PC-3 (cell line): ENCODE data around the gene DERA. TPM values are rescaled to one million over a fixed set of nuclear protein-coding genes. Genes with fewer than 3 reads are reported as not detected.

ENCODE experiments used
- ATAC-seq: fragments of 200-7000 bp; cut with Tn5 transposase; 2 replicates; pipeline ENCODE4 v1.9.1; 2020; ENCODE audit warnings: mild to moderate bottlenecking, moderate library complexity
- BruUV-seq: library from RNA; stranded (reverse); fragments of 400-500 nt; replicated peaks from 2 replicates; lab custom pipeline; 2021; lab: Mats Ljungman, UMichigan
- CTCF ChIA-PET: fragments of 300-600 bp; sonication (Branson Sonifier 250); formaldehyde crosslinking; loops from one replicate; lab custom pipeline; 2022; ENCODE audit warnings: antibody characterized with exemption; lab: Charles Lee
- POLR2A ChIA-PET: fragments of 300-600 bp; sonication (Branson Sonifier 250); formaldehyde crosslinking; loops from one replicate; lab custom pipeline; 2022; ENCODE audit warnings: antibody characterized with exemption; ENCODE audit not compliant: unreplicated experiment; lab: Charles Lee
- DNase-seq: peaks from one replicate; pipeline ENCODE4 v3.0.0-alpha.2; 2015
- H2AFZ ChIP-seq: fragments of 300-600 bp; sonication (generic); 2 replicates; pipeline ENCODE4 v1.6.0; 2016; ENCODE audit warnings: antibody characterized with exemption, low read length
- H3F3A ChIP-seq: fragments of 300-600 bp; sonication (generic); one replicate; pipeline ENCODE4 v1.6.0; 2017; ENCODE audit warnings: antibody characterized with exemption, low read length, control low read depth, mild to moderate bottlenecking; ENCODE audit not compliant: unreplicated experiment
- H3K27ac ChIP-seq: fragments of 300-600 bp; sonication (generic); 2 replicates; pipeline ENCODE4 v1.5.1; 2016; ENCODE audit warnings: mild to moderate bottlenecking, low read length
- H3K27me3 ChIP-seq: fragments of 300-600 bp; sonication (generic); 2 replicates; pipeline ENCODE4 v1.6.1; 2016; ENCODE audit warnings: low read length, mixed read lengths
- H3K36me3 ChIP-seq: fragments of 300-600 bp; sonication (generic); 2 replicates; pipeline ENCODE4 v1.6.1; 2016; ENCODE audit warnings: low read depth, mixed run types, low read length, mixed read lengths
- H3K4me1 ChIP-seq: fragments of 300-600 bp; sonication (generic); 2 replicates; pipeline ENCODE4 v1.5.1; 2016; ENCODE audit warnings: low read length; ENCODE audit not compliant: insufficient read depth
- H3K4me2 ChIP-seq: fragments of 300-600 bp; sonication (generic); 2 replicates; pipeline ENCODE4 v1.6.0; 2016; ENCODE audit warnings: low read length
- H3K4me3 ChIP-seq: fragments of 300-600 bp; sonication (generic); 2 replicates; pipeline ENCODE4 v1.5.1; 2016; ENCODE audit warnings: mild to moderate bottlenecking, low read length, mixed read lengths
- H3K79me2 ChIP-seq: fragments of 300-600 bp; sonication (generic); 2 replicates; pipeline ENCODE4 v1.6.1; 2017; ENCODE audit warnings: low read length, mixed read lengths
- H3K9ac ChIP-seq: fragments of 300-600 bp; sonication (generic); 2 replicates; pipeline ENCODE4 v1.6.0; 2016; ENCODE audit warnings: mild to moderate bottlenecking, low read length
- H3K9me2 ChIP-seq: fragments of 300-600 bp; sonication (generic); replicated peaks from 2 replicates; pipeline ENCODE4 v1.6.1; 2016; ENCODE audit warnings: mixed run types, low read length, mixed read lengths
- H3K9me3 ChIP-seq: fragments of 300-600 bp; sonication (generic); 2 replicates; pipeline ENCODE4 v1.6.1; 2016; ENCODE audit warnings: low read length, mixed read lengths
- H4K20me1 ChIP-seq: fragments of 300-600 bp; sonication (generic); 2 replicates; pipeline ENCODE4 v1.6.1; 2016; ENCODE audit warnings: low read length, mixed read lengths
- EZH2 ChIP-seq: fragments of 300-600 bp; sonication (generic); IDR thresholded peaks from one replicate; pipeline ENCODE4 v1.6.1; 2017; ENCODE audit warnings: antibody characterized with exemption, mild to moderate bottlenecking, low read length; ENCODE audit not compliant: unreplicated experiment
- EZH2phosphoT487 ChIP-seq: fragments of 300-600 bp; sonication (generic); IDR thresholded peaks from 2 replicates; pipeline ENCODE4 v1.6.1; 2018; ENCODE audit warnings: mild to moderate bottlenecking, antibody characterized with exemption, low read length, borderline replicate concordance
- intact Hi-C: fragments of 100-400 bp; cut with micrococcal nuclease; formaldehyde crosslinking; loops from 2 replicates; pipeline ENCODE4 v1.9.0; 2023
- total RNA-seq: library from RNA; depleted of rRNA; stranded (reverse); fragments of >200 nt; gene quantifications from 2 replicates; pipeline ENCODE4 v1.2.3, GENCODE V29; 2014
- TF ChIP-seq, protein P1 (sequence below): fragments of 300-600 bp; sonication (generic); conservative IDR thresholded peaks from 2 replicates; pipeline ENCODE4 v1.5.1; 2017; ENCODE audit warnings: antibody characterized with exemption, low read depth, mild to moderate bottlenecking, low read length

DERA gene
- total RNA-seq, 1 experiment from 2014 or later: 49.4 TPM

- Histone ChIP-seq H3K27me3 (no peaks in the 10 kb centered on the region), H3K9me3 (no peaks in the 10 kb centered on the region), H3K9ac (no peak overlapping the region), H3K4me2 (no peak overlapping the region), H3K9me2 (no peaks in the 10 kb centered on the region), H3K4me3 (no peak overlapping the region), H2AFZ (no peak overlapping the region), H3F3A (no peaks in the 10 kb centered on the region), H3K79me2 (no peaks in the 10 kb centered on the region), H3K27ac (no peak overlapping the region), H4K20me1 (no peaks in the 10 kb centered on the region), H3K4me1 (no peaks in the 10 kb centered on the region), H3K36me3 (no peaks in the 10 kb centered on the region)
- CTCF ChIA-PET: no interaction called here
- TF ChIP-seq EZH2: no peak
- TF ChIP-seq EZH2phosphoT487: no peak
- TF ChIP-seq, protein P1, sequence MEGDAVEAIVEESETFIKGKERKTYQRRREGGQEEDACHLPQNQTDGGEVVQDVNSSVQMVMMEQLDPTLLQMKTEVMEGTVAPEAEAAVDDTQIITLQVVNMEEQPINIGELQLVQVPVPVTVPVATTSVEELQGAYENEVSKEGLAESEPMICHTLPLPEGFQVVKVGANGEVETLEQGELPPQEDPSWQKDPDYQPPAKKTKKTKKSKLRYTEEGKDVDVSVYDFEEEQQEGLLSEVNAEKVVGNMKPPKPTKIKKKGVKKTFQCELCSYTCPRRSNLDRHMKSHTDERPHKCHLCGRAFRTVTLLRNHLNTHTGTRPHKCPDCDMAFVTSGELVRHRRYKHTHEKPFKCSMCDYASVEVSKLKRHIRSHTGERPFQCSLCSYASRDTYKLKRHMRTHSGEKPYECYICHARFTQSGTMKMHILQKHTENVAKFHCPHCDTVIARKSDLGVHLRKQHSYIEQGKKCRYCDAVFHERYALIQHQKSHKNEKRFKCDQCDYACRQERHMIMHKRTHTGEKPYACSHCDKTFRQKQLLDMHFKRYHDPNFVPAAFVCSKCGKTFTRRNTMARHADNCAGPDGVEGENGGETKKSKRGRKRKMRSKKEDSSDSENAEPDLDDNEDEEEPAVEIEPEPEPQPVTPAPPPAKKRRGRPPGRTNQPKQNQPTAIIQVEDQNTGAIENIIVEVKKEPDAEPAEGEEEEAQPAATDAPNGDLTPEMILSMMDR: no peak
- no TSS peak for BruUV-seq
- POLR2A ChIA-PET: no interaction called here
- ATAC-seq: no peak
- intact Hi-C loops: no loop called here
- no peak for DNase-seq
These were observed 60.1 kb downstream of the DERA start for GRCh38 chr12:15971211-15971610.

DNA sequence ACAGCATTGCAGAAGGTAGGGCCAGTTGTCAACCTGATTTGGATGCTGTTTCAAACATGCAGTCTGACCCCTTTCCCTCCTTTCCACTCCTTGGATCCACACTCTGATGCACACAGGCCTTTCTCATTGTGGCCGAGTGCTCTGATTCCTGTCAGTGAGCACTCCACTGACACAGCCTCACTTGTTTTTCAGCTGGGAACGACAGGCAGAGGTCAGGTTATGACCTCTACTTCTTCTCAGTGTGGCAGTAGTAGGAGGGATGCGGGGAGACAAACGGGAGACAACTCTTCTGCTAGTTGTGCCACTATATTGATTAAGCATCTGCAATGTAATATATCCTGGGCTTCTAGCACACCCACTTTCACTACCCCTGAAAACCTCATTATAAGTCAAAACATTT lies 61.8 kb downstream of the DERA start:
- no peaks in the 10 kb centered on the region for H3K9me3 ChIP-seq
- CTCF ChIA-PET: no interaction called here
- no peak for DNase-seq

More for the DNA sequence above, 61.8 kb downstream of the DERA start:
- no peak overlapping the region for H3K9ac ChIP-seq
- no peaks in the 10 kb centered on the region for H3K36me3 ChIP-seq
- H3K4me2 ChIP-seq: no peak overlapping the region
- H3K27me3 ChIP-seq: no peaks in the 10 kb centered on the region
- H3K79me2 ChIP-seq: no peaks in the 10 kb centered on the region
- TF ChIP-seq EZH2 (no peak), EZH2phosphoT487 (no peak)
- TF ChIP-seq, protein P1: no peak
- BruUV-seq: no TSS peak
- no peak overlapping the region for H2AFZ ChIP-seq
- no peak overlapping the region for H3K27ac ChIP-seq
- POLR2A ChIA-PET: no interaction called here
- ATAC-seq: no peak
- no peak overlapping the region for H3K4me3 ChIP-seq
- no peaks in the 10 kb centered on the region for H4K20me1 ChIP-seq
- H3K9me2 ChIP-seq: no peaks in the 10 kb centered on the region
- intact Hi-C loops: no loop called here
- no peaks in the 10 kb centered on the region for H3F3A ChIP-seq
- H3K4me1 ChIP-seq: peaks cover 2% of the 10 kb centered on the region
